HG02852 (cell line): ENCODE measurements around the gene TRPC3.
"Not testable (repeated sequence)": the region's sequence is repeated elsewhere in the genome, so short reads cannot be mapped to it uniquely, and the experiment has no call there.

Experiments
- ATAC-seq: cut with Tn5 transposase; IDR thresholded peaks from one replicate; pipeline ENCODE4 v1.9.1; 2021; ENCODE audit warnings: mild to moderate bottlenecking, moderate library complexity; ENCODE audit not compliant: unreplicated experiment

TRPC3 gene

GRCh38 chr4:121950212-121950679 is 1.6 kb downstream of the TRPC3 start:
- ATAC-seq = peak; percentile 87

GRCh38 chr4:121946644-121947043 is 5.2 kb downstream of the TRPC3 start:
- ATAC-seq = no peak

DNA sequence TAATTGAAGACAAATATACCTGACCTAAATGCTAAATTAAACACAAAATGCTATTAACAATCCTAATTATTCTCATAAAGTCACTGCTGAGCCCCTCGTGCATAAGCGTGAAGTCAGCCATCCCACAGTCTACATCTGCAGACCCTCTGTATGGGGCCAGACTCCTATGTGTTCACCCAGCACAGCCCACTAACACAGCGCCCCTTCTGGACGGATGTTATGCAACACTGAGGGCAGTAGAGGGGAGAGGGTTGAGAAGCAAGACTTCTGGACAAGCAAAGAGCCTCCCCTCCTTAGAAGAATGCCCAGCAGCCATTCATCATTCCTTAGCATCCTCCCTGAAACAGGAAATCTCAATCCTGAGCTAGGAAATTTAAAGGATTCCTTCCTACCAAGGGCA is 7.9 kb downstream of the TRPC3 start:
- peak; percentile 55 for ATAC-seq

GRCh38 chr4:121939690-121940089 is 12.2 kb downstream of the TRPC3 start:
- no peak for ATAC-seq

DNA sequence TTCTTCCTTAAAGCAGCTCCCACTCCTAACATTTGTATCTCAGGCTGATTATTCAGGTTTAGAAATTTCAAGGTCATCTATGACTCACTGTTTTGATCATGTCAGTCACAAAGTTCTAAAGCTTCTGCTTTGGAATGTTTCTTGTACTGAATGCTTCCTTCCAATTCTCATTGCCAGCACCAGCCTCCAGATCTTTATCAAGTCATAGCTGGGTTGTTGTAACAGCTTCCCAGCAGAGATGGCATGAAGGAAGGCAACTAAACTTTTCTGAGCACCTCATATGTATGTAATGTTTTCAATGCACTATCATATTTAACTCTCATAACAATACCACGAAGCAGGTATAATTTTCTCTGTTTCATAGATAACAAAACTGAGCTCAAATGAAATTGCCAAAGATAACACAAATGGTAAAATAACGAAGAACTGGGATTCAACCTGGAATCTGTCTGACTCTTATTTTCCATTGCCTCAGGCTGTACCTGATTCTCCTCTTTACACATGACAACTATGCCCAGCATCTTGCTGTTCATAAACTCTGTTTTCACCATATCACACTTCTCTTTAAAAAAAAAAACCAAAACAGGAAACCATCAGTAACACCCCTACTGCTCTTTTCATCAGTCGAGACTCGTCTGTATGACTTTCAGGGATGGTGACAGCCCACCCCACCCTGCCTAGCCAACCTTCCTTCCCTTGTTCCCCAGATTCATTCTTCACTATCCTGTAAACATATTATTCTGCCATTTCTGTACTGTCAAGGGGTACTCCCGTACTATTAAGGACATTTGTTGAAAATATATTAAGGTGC is 13.4 kb downstream of the TRPC3 start:
- ATAC-seq = no peak

DNA sequence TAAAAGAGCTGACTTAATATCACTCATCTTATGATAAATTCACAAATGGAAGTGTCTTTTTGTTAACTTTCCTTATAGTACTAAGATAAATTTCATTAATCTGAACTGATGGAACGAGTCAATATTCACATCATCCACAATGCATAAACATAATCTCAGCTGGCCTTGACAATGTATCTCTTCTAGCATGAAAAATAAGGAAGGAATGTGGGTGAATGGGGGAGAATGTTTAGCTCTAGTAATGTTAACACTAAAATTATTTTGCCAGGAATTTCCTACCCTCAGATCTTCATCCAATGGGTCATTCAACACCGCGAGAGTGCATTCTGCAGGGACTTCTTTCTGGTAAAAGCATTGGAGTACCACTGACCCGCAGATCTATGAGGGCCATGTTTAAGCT is 15.8 kb downstream of the TRPC3 start:
- no peak for ATAC-seq

GRCh38 chr4:121934635-121935034 is 17.2 kb downstream of the TRPC3 start:
- ATAC-seq = no peak

GRCh38 chr4:121932212-121932974 is 19.5 kb downstream of the TRPC3 start:
- ATAC-seq = no peak

- no peak for ATAC-seq
Observed at GRCh38 chr4:121930304-121930703, 21.6 kb downstream of the TRPC3 start.

DNA sequence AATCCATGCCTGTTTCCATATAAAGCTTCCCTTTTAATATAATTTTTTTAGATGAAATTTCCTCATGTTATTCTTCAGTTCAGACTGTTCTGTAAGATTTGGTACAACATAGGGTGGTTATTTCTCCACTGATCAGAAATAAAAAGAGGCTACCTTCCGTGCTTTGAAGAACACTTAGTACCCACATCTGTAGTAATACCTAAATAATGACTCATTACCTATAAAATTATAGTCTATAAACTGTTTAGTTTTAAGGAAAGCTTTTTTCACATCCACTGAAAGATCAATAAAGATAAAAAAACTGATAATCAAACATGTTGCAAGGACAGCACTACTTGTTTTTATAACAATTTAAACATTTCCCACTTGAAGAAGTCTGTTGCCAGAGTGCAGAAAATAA is 23.9 kb downstream of the TRPC3 start:
- no peak for ATAC-seq

DNA sequence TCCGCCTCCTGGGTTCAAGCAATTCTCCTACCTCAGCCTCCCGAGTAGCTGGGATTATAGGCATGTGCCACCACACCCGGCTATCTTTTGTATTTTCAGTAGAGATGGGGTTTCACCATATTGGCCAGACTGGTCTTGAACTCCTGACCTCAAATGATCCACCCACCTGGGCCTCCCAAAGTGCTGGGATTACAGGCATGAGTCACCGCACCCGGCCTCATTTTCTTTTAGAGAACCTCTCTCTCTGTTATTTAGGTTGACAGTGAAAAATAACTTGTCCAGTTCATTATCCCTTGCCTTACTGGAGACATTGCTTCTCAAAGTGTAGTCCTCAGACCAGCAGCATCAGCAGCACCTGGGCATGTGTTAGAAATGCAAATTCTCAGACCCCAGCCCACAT is 25.4 kb downstream of the TRPC3 start:
- not testable (repeated sequence) for ATAC-seq

DNA sequence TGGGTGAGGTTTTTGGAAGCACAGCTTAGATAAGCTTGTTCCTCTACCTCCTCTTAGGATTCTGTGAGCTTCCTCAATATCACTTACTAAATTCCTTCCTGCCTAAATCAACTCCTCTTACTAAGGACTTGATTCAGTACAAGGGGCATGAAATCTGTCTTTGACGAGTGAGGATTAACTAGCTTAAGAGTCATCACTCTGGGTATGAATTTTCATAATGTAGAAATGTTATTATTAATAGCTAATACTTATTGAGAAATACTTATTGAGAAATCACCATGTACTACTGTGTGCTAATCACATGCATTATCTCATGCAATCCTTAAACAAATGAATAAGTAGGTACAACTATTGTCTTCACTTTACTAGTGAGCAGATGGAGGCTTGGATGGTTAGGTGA is 28.6 kb downstream of the TRPC3 start:
- ATAC-seq = no peak

DNA sequence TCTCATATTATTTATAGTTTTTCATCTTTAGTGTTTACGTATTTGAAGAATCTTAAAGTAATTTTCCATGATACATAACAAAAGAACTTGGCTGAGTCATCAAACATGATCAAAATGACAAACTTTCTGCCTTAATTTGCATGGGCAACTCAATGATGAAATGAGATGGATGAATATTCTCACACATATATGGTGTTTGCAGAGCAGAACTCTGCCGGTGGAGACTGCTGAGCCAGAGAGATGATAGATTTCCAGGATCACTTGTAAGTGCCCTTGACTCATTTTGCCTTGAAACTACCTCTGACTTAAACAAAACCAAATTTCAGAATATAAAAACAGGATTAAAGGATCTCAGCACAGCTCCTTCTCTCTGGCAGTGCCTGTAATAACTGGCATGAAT is 38.2 kb downstream of the TRPC3 start:
- no peak for ATAC-seq

- ATAC-seq = no peak
Observed at GRCh38 chr4:121908346-121908745, 43.5 kb downstream of the TRPC3 start.

DNA sequence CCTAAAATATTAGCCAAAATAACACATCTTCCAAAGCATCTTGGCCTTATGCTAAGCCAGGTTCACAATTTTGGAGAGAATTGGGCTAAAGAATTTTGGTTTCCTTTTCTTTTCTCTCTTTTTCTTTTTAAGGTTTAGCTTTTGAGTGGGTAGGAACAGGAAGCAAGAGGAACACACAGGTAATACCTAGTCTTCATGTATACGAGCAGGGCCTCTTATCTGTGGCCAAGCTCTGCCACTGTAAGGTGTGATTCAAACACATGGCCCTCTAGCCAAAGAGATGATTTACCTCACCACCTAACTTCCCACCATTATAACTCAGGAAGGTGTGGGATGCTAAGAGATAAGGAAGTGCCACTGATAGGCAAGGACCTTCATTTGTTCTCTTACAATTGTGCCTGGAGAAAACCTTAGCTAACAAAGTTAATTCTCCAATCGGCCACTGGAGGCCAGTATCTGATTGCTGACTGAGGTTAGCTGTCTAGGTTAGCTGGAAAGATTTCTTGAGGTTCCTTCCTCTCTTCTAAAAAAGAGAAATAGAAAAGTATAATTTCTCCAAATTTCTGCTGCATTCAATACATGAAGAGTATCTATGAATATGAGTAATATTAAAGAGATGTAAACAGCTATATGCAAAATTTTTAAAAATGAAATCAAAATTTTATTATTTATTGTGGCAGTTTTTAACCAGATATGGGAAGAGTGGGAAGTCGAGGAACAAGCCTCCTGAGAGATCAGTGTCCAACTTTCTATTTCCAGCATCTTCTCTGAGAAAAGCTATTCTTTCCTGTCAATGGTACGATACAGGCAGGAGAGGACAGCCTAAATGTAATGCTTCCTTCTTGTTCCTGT is 51.5 kb downstream of the TRPC3 start:
- peak; percentile 91 for ATAC-seq

DNA sequence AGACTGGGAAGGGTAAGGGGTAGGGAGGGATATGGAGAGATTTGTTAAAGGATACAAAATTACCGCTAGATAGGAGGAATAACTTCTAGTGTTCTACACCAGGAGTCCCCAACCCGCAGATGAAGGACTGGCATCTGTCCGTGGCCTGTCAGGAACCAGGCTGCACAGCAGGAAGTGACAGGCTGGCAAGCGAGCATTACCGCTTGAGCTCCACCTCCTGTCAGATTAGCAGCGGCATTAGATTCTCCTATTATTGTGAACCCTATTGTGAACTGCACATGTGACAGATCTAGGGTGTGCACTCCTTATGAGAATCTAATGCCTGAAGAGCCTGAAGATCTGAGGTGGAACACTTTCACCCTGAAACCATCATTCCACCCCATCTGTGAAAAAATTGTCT is 53.7 kb downstream of the TRPC3 start:
- no peak for ATAC-seq

DNA sequence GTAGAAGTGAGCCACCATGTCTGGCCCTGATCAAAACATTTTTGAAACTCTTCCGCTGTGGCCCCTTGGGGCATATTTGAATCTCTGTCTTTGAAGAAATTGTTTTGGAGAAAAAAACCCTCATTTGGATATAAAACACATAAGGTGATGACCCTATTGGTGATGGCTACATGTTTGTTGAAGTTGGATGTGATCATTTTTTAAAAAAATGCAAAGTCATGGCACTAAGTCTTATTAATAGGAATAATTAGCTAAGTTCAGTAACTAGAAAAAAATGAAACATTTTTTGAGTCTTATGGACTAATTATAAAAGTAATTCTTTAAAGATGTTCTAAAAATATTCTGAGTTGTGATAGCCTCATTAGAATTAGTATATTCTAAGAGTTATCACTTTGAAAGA is 63.7 kb downstream of the TRPC3 start:
- no peak for ATAC-seq

GRCh38 chr4:121885115-121885514 is 66.7 kb downstream of the TRPC3 start:
- no peak for ATAC-seq

GRCh38 chr4:121881158-121881557 is 70.7 kb downstream of the TRPC3 start:
- ATAC-seq = no peak

- no peak for ATAC-seq
Observed at GRCh38 chr4:121879135-121879534, 72.7 kb downstream of the TRPC3 start.

DNA sequence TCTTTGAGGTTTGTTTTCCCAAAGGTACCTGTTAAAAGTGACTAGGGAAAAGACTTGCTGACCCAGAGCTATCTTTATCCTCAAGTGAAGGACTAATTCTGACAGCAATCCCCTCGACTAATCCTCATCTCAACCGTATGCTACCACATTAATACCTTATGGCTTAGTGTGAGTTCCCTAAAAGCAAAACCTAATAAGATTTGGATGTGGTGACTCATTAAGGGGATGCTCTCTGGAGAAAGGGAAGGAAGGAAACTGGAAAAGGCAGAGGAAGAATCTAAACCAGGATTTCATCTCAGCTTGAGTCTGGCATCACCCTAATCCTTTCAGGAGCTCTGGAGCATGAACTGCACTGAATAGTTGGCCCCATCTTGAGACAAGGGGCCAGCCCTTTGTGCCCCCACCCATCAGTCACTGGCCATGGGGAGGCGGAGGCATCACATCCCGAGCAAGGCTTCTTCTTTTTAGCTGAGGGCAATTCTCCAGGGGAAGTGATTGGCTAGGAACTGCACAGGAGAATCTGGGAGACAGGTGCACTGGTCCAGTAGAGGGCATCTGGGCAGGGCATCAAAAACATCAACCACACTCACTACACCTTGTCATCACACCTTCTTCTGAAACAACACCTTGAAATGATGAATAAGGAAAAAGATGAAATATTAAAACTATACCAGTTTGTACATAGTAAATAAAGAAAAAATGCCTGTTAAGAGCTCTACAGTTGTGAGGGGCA is 74.7 kb downstream of the TRPC3 start:
- ATAC-seq = no peak
